MM.1S (cell line): ENCODE results near the gene BTBD17.

Source experiments
- CTCF ChIP-seq: fragments of 300-600 bp; sonication (generic); IDR thresholded peaks from 2 replicates; pipeline ENCODE4 v1.5.1; 2016; ENCODE audit warnings: antibody characterized with exemption, low read length, mixed read lengths
- EZH2 ChIP-seq: fragments of 300-600 bp; sonication (generic); optimal IDR thresholded peaks from 2 replicates; pipeline ENCODE3; 2017; ENCODE audit warnings: low read depth, mild to moderate bottlenecking, antibody characterized with exemption, low read length, mixed read lengths
- EZH2phosphoT487 ChIP-seq: fragments of 300-600 bp; sonication (generic); IDR thresholded peaks from 2 replicates; pipeline ENCODE4 v1.6.1; 2018; ENCODE audit warnings: antibody characterized with exemption, low read length

GRCh38 chr17:74354561-74354960 lies 7.1 kb downstream of the BTBD17 start:
- TF ChIP-seq CTCF (no peak), EZH2 (no peak), EZH2phosphoT487 (no peak)
